SU-DHL-6 (cell line): Measurements from ENCODE around the gene KLHL8.

Source experiments
- CTCF ChIP-seq: fragments of 200-600 bp; sonication (generic); IDR thresholded peaks from one replicate; pipeline ENCODE4 v1.5.1; 2017; ENCODE audit warnings: antibody characterized with exemption, mild to moderate bottlenecking, low read length, moderate library complexity; ENCODE audit not compliant: insufficient read depth, poor library complexity, severe bottlenecking
- EZH2phosphoT487 ChIP-seq: fragments of 200-600 bp; sonication (generic), shearing (Covaris generic); conservative IDR thresholded peaks from 2 replicates; pipeline ENCODE4 v1.6.1; 2018; ENCODE audit warnings: mild to moderate bottlenecking, antibody characterized with exemption, low read length, moderate library complexity, mixed read lengths

- TF ChIP-seq CTCF (no peak), EZH2phosphoT487 (no peak)
Observed at GRCh38 chr4:87112063-87112462, 108.4 kb downstream of the KLHL8 start.
